Fibroblast of lung (primary cell): ENCODE data around the gene TPH2.

ENCODE experiments used
- EZH2 ChIP-seq: IDR thresholded peaks from 2 replicates; pipeline ENCODE4 v1.5.1; 2012; ENCODE audit warnings: low read length, control low read depth, mild to moderate bottlenecking; ENCODE audit errors: missing control alignments
- TF ChIP-seq, protein P1 (sequence below), 2 donors: IDR thresholded peaks in 1 of 2; conservative IDR thresholded peaks in 1 of 2; 1 replicate in 1 of 2; 2 replicates in 1 of 2; pipeline ENCODE4 v1.5.1; 2011 to 2012; ENCODE audit warnings: low read length in 2 of 2, control low read depth in 1 of 2, inconsistent platforms in 1 of 2, low read depth in 1 of 2, mild to moderate bottlenecking in 1 of 2

DNA sequence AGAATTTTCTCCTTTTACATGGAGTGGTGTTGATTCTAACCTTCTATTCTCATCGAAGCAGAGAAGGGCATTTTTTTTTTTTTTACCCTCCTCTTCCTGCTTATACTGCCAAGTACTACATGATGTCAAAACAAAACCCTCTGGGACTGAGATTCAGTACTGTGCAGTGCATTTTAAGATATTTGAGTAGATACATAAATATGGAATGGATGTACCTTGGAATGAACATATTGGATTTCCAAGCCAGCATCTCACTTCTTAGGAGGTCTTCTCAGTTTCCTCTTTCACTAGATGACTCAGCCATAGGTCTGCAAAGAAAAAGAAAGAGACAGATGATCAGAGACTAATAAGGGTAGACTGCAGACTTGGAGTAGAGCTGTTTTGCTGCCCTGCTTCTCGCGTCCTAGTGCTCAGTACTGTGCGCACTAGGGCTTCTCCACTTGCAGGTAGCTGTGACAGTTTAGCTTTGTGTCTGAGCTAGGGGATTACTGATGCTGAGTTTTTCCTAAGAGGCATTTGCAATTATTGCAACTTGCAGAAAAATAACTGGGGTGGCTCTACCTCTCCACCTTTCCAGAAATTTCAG, 20.4 kb downstream of the TPH2 start:
- TF ChIP-seq, protein P1, sequence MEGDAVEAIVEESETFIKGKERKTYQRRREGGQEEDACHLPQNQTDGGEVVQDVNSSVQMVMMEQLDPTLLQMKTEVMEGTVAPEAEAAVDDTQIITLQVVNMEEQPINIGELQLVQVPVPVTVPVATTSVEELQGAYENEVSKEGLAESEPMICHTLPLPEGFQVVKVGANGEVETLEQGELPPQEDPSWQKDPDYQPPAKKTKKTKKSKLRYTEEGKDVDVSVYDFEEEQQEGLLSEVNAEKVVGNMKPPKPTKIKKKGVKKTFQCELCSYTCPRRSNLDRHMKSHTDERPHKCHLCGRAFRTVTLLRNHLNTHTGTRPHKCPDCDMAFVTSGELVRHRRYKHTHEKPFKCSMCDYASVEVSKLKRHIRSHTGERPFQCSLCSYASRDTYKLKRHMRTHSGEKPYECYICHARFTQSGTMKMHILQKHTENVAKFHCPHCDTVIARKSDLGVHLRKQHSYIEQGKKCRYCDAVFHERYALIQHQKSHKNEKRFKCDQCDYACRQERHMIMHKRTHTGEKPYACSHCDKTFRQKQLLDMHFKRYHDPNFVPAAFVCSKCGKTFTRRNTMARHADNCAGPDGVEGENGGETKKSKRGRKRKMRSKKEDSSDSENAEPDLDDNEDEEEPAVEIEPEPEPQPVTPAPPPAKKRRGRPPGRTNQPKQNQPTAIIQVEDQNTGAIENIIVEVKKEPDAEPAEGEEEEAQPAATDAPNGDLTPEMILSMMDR (conservative IDR thresholded peaks at IDR 0.05 in 1 of 2, IDR thresholded peaks at IDR 0.05 in 1 of 2; ENCODE audit: low read depth in 1 of 2, low read length in 2 of 2): no peak
- TF ChIP-seq EZH2: no peak
